Measurements from ENCODE around the gene PRKN. TPM values are rescaled to one million over a fixed set of nuclear protein-coding genes. Genes with fewer than 3 reads are reported as not detected.

PRKN gene
- polyA plus RNA-seq, 1 donor from 2014 or later: 1.2 TPM

DNA sequence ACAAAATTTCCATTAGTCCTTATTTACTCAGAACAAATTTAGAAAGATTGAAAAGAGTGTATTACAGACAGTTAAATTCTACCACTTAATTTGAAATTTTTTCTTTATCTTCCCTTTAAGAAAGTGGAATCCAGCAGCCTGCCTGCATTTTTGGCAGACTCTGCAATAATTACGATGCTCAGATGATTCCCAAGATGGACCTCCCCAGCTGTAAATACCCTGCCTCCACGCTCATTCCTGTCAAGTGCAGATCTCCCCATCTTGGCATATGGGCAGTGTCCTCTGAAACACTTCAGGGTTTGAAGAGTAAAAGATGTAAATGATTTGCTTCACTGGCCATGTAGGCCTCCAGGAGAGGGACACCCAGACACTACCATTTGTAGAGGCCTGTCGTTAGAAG is 471.2 kb downstream of the PRKN start:
- Histone ChIP-seq H3K27ac (ENCODE audit: low read length) (no peak overlapping the region), H3K9ac (ENCODE audit: low read length) (no peak overlapping the region), H3K79me2 (replicated peaks; ENCODE audit: insufficient read depth, low read length) (no peaks in the 10 kb centered on the region), H4K20me1 (ENCODE audit: insufficient read depth) (no peaks in the 10 kb centered on the region), H3K36me3 (ENCODE audit: insufficient read depth, low read length) (no peaks in the 10 kb centered on the region), H3F3A (ENCODE audit: insufficient read depth, low read length, poor library complexity, severe bottlenecking) (no peaks in the 10 kb centered on the region), H2AFZ (ENCODE audit: low read depth, low read length) (no peak overlapping the region), H3K4me3 (ENCODE audit: low read length) (no peak overlapping the region), H3K9me2 (ENCODE audit: insufficient read depth, low read length) (no peaks in the 10 kb centered on the region), H3K27me3 (ENCODE audit: insufficient read depth, low read depth, low read length) (no peaks in the 10 kb centered on the region), H3K4me2 (ENCODE audit: low read length) (no peak overlapping the region), H3K9me3 (ENCODE audit: low read length) (no peaks in the 10 kb centered on the region)
- TF ChIP-seq POLR2AphosphoS5 (IDR thresholded peaks at IDR 0.05) (no peak), SMC3 (conservative IDR thresholded peaks at IDR 0.05; ENCODE audit: poor library complexity) (no peak), EZH2 (IDR thresholded peaks at IDR 0.05; ENCODE audit: borderline replicate concordance, insufficient read depth, low read length, poor library complexity, severe bottlenecking) (no peak), EP300 (conservative IDR thresholded peaks at IDR 0.05; ENCODE audit: poor library complexity, severe bottlenecking) (no peak), MXI1 (conservative IDR thresholded peaks at IDR 0.05; ENCODE audit: poor library complexity, severe bottlenecking) (no peak), TAF1 (IDR thresholded peaks at IDR 0.05; ENCODE audit: low read depth) (no peak), RAD21 (conservative IDR thresholded peaks at IDR 0.05) (no peak)
- TF ChIP-seq, protein P1, sequence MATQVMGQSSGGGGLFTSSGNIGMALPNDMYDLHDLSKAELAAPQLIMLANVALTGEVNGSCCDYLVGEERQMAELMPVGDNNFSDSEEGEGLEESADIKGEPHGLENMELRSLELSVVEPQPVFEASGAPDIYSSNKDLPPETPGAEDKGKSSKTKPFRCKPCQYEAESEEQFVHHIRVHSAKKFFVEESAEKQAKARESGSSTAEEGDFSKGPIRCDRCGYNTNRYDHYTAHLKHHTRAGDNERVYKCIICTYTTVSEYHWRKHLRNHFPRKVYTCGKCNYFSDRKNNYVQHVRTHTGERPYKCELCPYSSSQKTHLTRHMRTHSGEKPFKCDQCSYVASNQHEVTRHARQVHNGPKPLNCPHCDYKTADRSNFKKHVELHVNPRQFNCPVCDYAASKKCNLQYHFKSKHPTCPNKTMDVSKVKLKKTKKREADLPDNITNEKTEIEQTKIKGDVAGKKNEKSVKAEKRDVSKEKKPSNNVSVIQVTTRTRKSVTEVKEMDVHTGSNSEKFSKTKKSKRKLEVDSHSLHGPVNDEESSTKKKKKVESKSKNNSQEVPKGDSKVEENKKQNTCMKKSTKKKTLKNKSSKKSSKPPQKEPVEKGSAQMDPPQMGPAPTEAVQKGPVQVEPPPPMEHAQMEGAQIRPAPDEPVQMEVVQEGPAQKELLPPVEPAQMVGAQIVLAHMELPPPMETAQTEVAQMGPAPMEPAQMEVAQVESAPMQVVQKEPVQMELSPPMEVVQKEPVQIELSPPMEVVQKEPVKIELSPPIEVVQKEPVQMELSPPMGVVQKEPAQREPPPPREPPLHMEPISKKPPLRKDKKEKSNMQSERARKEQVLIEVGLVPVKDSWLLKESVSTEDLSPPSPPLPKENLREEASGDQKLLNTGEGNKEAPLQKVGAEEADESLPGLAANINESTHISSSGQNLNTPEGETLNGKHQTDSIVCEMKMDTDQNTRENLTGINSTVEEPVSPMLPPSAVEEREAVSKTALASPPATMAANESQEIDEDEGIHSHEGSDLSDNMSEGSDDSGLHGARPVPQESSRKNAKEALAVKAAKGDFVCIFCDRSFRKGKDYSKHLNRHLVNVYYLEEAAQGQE (IDR thresholded peaks at IDR 0.05; ENCODE audit: borderline replicate concordance): no peak
- TF ChIP-seq, protein P2, sequence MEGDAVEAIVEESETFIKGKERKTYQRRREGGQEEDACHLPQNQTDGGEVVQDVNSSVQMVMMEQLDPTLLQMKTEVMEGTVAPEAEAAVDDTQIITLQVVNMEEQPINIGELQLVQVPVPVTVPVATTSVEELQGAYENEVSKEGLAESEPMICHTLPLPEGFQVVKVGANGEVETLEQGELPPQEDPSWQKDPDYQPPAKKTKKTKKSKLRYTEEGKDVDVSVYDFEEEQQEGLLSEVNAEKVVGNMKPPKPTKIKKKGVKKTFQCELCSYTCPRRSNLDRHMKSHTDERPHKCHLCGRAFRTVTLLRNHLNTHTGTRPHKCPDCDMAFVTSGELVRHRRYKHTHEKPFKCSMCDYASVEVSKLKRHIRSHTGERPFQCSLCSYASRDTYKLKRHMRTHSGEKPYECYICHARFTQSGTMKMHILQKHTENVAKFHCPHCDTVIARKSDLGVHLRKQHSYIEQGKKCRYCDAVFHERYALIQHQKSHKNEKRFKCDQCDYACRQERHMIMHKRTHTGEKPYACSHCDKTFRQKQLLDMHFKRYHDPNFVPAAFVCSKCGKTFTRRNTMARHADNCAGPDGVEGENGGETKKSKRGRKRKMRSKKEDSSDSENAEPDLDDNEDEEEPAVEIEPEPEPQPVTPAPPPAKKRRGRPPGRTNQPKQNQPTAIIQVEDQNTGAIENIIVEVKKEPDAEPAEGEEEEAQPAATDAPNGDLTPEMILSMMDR (IDR thresholded peaks at IDR 0.05; ENCODE audit: poor library complexity, severe bottlenecking): no peak

DNA sequence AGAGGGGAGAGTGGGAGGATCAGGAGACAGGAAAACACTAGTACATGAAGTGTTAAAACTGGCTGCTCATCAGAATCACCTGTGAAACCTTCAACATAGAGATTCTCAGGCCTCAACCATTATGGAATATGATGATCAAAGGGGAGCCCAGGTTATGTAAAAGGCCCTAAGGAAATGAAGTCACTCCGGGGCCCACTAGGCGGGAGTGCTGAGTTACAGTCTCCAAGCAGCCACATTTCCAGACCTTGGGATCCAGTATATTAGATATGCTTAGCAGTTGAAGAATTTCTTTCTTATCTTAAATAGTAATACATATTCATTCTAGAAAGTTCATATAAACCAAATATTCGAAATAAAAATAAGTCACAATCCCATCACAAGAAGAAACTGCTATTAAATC is 476.3 kb downstream of the PRKN start:
- Histone ChIP-seq H3K79me2 (replicated peaks; ENCODE audit: insufficient read depth, low read length) (no peaks in the 10 kb centered on the region), H4K20me1 (ENCODE audit: insufficient read depth) (no peaks in the 10 kb centered on the region), H3K27ac (ENCODE audit: low read length) (no peak overlapping the region), H2AFZ (ENCODE audit: low read depth, low read length) (no peak overlapping the region), H3K9me2 (ENCODE audit: insufficient read depth, low read length) (no peaks in the 10 kb centered on the region), H3K36me3 (ENCODE audit: insufficient read depth, low read length) (no peaks in the 10 kb centered on the region), H3K4me2 (ENCODE audit: low read length) (no peak overlapping the region), H3K27me3 (ENCODE audit: insufficient read depth, low read depth, low read length) (no peaks in the 10 kb centered on the region), H3K9me3 (ENCODE audit: low read length) (no peaks in the 10 kb centered on the region), H3K9ac (ENCODE audit: low read length) (no peak overlapping the region), H3K4me3 (ENCODE audit: low read length) (no peak overlapping the region), H3F3A (ENCODE audit: insufficient read depth, low read length, poor library complexity, severe bottlenecking) (no peaks in the 10 kb centered on the region)
- TF ChIP-seq MXI1 (conservative IDR thresholded peaks at IDR 0.05; ENCODE audit: poor library complexity, severe bottlenecking): no peak
- TF ChIP-seq, protein P2 (IDR thresholded peaks at IDR 0.05; ENCODE audit: poor library complexity, severe bottlenecking): no peak
- no peak for TF ChIP-seq TAF1 (IDR thresholded peaks at IDR 0.05; ENCODE audit: low read depth)
- TF ChIP-seq EZH2 (IDR thresholded peaks at IDR 0.05; ENCODE audit: borderline replicate concordance, insufficient read depth, low read length, poor library complexity, severe bottlenecking): no peak
- TF ChIP-seq, protein P1 (IDR thresholded peaks at IDR 0.05; ENCODE audit: borderline replicate concordance): no peak
- no peak for TF ChIP-seq RAD21 (conservative IDR thresholded peaks at IDR 0.05)

Data from neural cell (in vitro differentiated cells).